KBM-7 (cell line): ENCODE results near the gene OGFOD2.
A peak's percentile ranks its signal among the peaks of the same experiment; 100 is the strongest.

Experiments used
- DNase-seq: peaks from one replicate; pipeline ENCODE4 v3.0.0-alpha.2; 2015
- in situ Hi-C: fragments of 300-500 bp; cut with MboI; formaldehyde crosslinking; loops from 2 replicates; pipeline ENCODE4 v1.14.3; 2020; ENCODE audit warnings: low sequenced_read_pairs, low pct_unique_long_range_greater_than_20kb, mixed read lengths

Gene OGFOD2

GRCh38 chr12:122949405-122949804 is 25.6 kb upstream of the OGFOD2 start:
- DNase-seq: no peak
- in situ Hi-C loops: loop anchor here (10.0 kb wide), 1 partner anchor 95 kb away; no protein-coding TSS in a partner anchor

- in situ Hi-C loops: loop anchor here (10.0 kb wide), 1 partner anchor 95 kb away; no protein-coding TSS in a partner anchor
Observed at GRCh38 chr12:122949816-122950675, 25.0 kb upstream of the OGFOD2 start.

GRCh38 chr12:122951406-122951805 is 23.6 kb upstream of the OGFOD2 start:
- no peak for DNase-seq
- in situ Hi-C loops: no loop called here

More at GRCh38 chr12:122949816-122950675, 25.0 kb upstream of the OGFOD2 start:
- no peak for DNase-seq

- peak; percentile 74 for DNase-seq
- in situ Hi-C loops: no loop called here
Observed at GRCh38 chr12:122951979-122952892, 22.8 kb upstream of the OGFOD2 start.

- DNase-seq: no peak
- in situ Hi-C loops: no loop called here
Observed at GRCh38 chr12:122955156-122955555, 19.9 kb upstream of the OGFOD2 start.

GRCh38 chr12:122956035-122956434 is 19.0 kb upstream of the OGFOD2 start:
- in situ Hi-C loops: no loop called here
- no peak for DNase-seq

- in situ Hi-C loops: no loop called here
- no peak for DNase-seq
Observed at GRCh38 chr12:122958198-122958888, 16.7 kb upstream of the OGFOD2 start.

- in situ Hi-C loops: no loop called here
Observed at GRCh38 chr12:122959566-122960192, 15.4 kb upstream of the OGFOD2 start.

GRCh38 chr12:122960193-122960569 is 14.9 kb upstream of the OGFOD2 start:
- DNase-seq: no peak
- in situ Hi-C loops: no loop called here

More at GRCh38 chr12:122959566-122960192, 15.4 kb upstream of the OGFOD2 start:
- no peak for DNase-seq

- no peak for DNase-seq
- in situ Hi-C loops: no loop called here
Observed at GRCh38 chr12:122961531-122962329, 13.3 kb upstream of the OGFOD2 start.

GRCh38 chr12:122963941-122964265 is 11.1 kb upstream of the OGFOD2 start:
- in situ Hi-C loops: no loop called here
- no peak for DNase-seq

- DNase-seq: no peak
- in situ Hi-C loops: no loop called here
Observed at GRCh38 chr12:122964439-122965257, 10.4 kb upstream of the OGFOD2 start.

GRCh38 chr12:122965321-122965751 is 9.7 kb upstream of the OGFOD2 start:
- DNase-seq: no peak
- in situ Hi-C loops: no loop called here

GRCh38 chr12:122965851-122966742 is 8.9 kb upstream of the OGFOD2 start, which contains the start of gene ABCB9:
Gene ABCB9 (minus strand): TSS chr12:122966463. CDS start chr12:122960235, 6,228 bp downstream.
- DNase-seq: peak; percentile 77
- in situ Hi-C loops: no loop called here

GRCh38 chr12:122966743-122967550 is 8.1 kb upstream of the OGFOD2 start:
- no peak for DNase-seq
- in situ Hi-C loops: no loop called here

GRCh38 chr12:122968104-122968503 is 6.9 kb upstream of the OGFOD2 start:
- in situ Hi-C loops: no loop called here

More at GRCh38 chr12:122968104-122968503, 6.9 kb upstream of the OGFOD2 start:
- DNase-seq: no peak
